Measurements from ENCODE around the gene MACROD2.

GRCh38 chr20:16035576-16035975 lies 2040.3 kb downstream of the MACROD2 start:
- no peak for TF ChIP-seq CTCF (IDR thresholded peaks at IDR 0.05)
- no peak for TF ChIP-seq POLR2A (IDR thresholded peaks at IDR 0.05)

Data from uterus (tissue), 2 donors.